ENCODE measurements around the gene FBN1. TPM values are rescaled to one million over a fixed set of nuclear protein-coding genes. Genes with fewer than 3 reads are reported as not detected.

The FBN1 gene
- total and polyA plus RNA-seq, 10 of the 15 experiments (the other 5 are each of a cell fraction or from before 2014, with no cell fraction given): 2.2 to 15.3 (median 7.0) TPM

- ATAC-seq: no peak
- Histone ChIP-seq H3K36me3 (ENCODE audit: control insufficient read depth in 2 of 2, insufficient read depth in 2 of 2, low read length in 1 of 2) (no peaks in the 10 kb centered on the region), H3K4me3 (no peak overlapping the region), H3K9me3 (replicated peaks; ENCODE audit: control insufficient read depth, insufficient read depth, low read length) (no peaks in the 10 kb centered on the region), H3K79me2 (ENCODE audit: control insufficient read depth, insufficient read depth, low read length) (peaks cover 3% of the 10 kb centered on the region; the same call in 1 of the 2 replicates), H3K4me1 (ENCODE audit: control insufficient read depth, insufficient read depth, low read length) (no peaks in the 10 kb centered on the region), H3K27me3 (replicated peaks in 1 of 2; ENCODE audit: control insufficient read depth in 2 of 2, insufficient read depth in 2 of 2, low read length in 1 of 2) (no peaks in the 10 kb centered on the region), H3K4me2 (ENCODE audit: control insufficient read depth, insufficient read depth) (no peak overlapping the region), H3K9ac (ENCODE audit: control insufficient read depth, insufficient read depth, low read length) (no peak overlapping the region), H4K20me1 (ENCODE audit: control insufficient read depth, insufficient read depth) (no peaks in the 10 kb centered on the region), H3K27ac (ENCODE audit: control insufficient read depth, insufficient read depth) (no peak overlapping the region), H2AFZ (ENCODE audit: control insufficient read depth, low read depth, low read length) (no peak overlapping the region)
- FAIRE-seq: no peak
- in situ Hi-C loops (cut with MboI) (no loop called here), intact Hi-C loops (cut with micrococcal nuclease; ENCODE audit: unreplicated experiment) (no loop called here)
- TF ChIP-seq CHD4 (IDR thresholded peaks at IDR 0.05) (no peak), DPF2 (IDR thresholded peaks at IDR 0.05) (no peak), NFXL1 (IDR thresholded peaks at IDR 0.05; ENCODE audit: borderline replicate concordance) (no peak), BCL3 (IDR thresholded peaks at IDR 0.05; ENCODE audit: borderline replicate concordance, insufficient read depth, low read depth, low read length, poor library complexity, severe bottlenecking) (no peak), NR2F1 (conservative IDR thresholded peaks at IDR 0.05) (no peak), USF1 (IDR thresholded peaks at IDR 0.05; ENCODE audit: borderline replicate concordance, extremely low read length, insufficient read depth, low read depth, low read length) (no peak), PAX8 (IDR thresholded peaks at IDR 0.05) (no peak), SMAD5 (IDR thresholded peaks at IDR 0.05; ENCODE audit: low read depth) (no peak), RFX5 (IDR thresholded peaks at IDR 0.05; ENCODE audit: low read depth, low read length) (no peak), HDGF (IDR thresholded peaks at IDR 0.05) (no peak), ZNF24 (IDR thresholded peaks at IDR 0.05) (no peak)
- TF ChIP-seq, protein P1, sequence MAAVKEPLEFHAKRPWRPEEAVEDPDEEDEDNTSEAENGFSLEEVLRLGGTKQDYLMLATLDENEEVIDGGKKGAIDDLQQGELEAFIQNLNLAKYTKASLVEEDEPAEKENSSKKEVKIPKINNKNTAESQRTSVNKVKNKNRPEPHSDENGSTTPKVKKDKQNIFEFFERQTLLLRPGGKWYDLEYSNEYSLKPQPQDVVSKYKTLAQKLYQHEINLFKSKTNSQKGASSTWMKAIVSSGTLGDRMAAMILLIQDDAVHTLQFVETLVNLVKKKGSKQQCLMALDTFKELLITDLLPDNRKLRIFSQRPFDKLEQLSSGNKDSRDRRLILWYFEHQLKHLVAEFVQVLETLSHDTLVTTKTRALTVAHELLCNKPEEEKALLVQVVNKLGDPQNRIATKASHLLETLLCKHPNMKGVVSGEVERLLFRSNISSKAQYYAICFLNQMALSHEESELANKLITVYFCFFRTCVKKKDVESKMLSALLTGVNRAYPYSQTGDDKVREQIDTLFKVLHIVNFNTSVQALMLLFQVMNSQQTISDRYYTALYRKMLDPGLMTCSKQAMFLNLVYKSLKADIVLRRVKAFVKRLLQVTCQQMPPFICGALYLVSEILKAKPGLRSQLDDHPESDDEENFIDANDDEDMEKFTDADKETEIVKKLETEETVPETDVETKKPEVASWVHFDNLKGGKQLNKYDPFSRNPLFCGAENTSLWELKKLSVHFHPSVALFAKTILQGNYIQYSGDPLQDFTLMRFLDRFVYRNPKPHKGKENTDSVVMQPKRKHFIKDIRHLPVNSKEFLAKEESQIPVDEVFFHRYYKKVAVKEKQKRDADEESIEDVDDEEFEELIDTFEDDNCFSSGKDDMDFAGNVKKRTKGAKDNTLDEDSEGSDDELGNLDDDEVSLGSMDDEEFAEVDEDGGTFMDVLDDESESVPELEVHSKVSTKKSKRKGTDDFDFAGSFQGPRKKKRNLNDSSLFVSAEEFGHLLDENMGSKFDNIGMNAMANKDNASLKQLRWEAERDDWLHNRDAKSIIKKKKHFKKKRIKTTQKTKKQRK (IDR thresholded peaks at IDR 0.05; ENCODE audit: low read depth, low read length): no peak
- TF ChIP-seq, protein P2, sequence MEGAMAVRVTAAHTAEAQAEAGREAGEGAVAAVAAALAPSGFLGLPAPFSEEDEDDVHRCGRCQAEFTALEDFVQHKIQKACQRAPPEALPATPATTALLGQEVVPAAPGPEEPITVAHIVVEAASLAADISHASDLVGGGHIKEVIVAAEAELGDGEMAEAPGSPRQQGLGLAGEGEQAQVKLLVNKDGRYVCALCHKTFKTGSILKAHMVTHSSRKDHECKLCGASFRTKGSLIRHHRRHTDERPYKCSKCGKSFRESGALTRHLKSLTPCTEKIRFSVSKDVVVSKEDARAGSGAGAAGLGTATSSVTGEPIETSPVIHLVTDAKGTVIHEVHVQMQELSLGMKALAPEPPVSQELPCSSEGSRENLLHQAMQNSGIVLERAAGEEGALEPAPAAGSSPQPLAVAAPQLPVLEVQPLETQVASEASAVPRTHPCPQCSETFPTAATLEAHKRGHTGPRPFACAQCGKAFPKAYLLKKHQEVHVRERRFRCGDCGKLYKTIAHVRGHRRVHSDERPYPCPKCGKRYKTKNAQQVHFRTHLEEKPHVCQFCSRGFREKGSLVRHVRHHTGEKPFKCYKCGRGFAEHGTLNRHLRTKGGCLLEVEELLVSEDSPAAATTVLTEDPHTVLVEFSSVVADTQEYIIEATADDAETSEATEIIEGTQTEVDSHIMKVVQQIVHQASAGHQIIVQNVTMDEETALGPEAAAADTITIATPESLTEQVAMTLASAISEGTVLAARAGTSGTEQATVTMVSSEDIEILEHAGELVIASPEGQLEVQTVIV (IDR thresholded peaks at IDR 0.05; ENCODE audit: borderline replicate concordance, partially characterized antibody): no peak
- WGBS (ENCODE audit: insufficient coverage, insufficient replicate concordance, low lambda C conversion rate, missing lambda C conversion rate): 100% methylated on average over 2 of the region's 2 CpGs
- ChIA-PET CTCF (interaction anchor here (0.6 to 7.3 kb wide), 6 partner anchors 12 to 285 kb away, joined by 3 to 88 read pairs (median 3); no protein-coding TSS in a partner anchor), POLR2A (no interaction called here), SMC1A (ENCODE audit: uncharacterized antibody, unreplicated experiment) (interaction anchor here (0.7 to 5.5 kb wide), 14 partner anchors 9 to 283 kb away, joined by 3 to 58 read pairs (median 4); no protein-coding TSS in a partner anchor), RAD21 (ENCODE audit: unreplicated experiment) (interaction anchor here (1.1 to 5.2 kb wide), 3 partner anchors 79 to 279 kb away, joined by 3 to 46 read pairs (median 5); no protein-coding TSS in a partner anchor)
- DNase-seq (ENCODE audit: low read depth, low spot score): no peak
- no TSS peak for BruUV-seq (replicated peaks)
Observed at GRCh38 chr15:48637639-48638038, 7.9 kb downstream of the FBN1 start.
